Embryonic facial prominence (tissue), 1 donor: Measurements from ENCODE around the gene DNAJC11.
"Not testable (repeated sequence)": the region's sequence is repeated elsewhere in the genome, so short reads cannot be mapped to it uniquely, and the experiment has no call there.

Experiments used
- DNase-seq: peaks from one replicate; pipeline ENCODE4 v3.0.0-alpha.2; 2016; ENCODE audit errors: extremely low spot score

The DNAJC11 gene

DNA sequence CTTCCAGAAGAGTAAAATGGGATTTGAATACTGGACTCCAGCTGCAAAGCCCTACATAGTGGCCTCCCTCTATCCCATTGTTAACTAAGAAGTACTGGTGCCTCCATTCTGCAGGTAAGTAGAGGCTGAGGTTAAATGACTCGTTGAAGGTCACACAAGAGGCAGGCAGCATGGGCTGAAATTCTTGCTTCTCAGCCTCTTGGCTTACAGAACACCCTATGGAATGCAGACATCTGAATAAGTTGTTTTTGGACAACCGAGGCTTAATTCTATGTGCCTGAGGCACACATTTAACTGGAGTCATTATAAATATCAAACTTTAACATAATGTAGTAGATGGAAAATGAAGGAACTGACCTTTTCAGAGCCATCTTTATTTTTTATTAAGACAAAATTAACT is 5.7 kb downstream of the DNAJC11 start:
- no peak for DNase-seq

DNA sequence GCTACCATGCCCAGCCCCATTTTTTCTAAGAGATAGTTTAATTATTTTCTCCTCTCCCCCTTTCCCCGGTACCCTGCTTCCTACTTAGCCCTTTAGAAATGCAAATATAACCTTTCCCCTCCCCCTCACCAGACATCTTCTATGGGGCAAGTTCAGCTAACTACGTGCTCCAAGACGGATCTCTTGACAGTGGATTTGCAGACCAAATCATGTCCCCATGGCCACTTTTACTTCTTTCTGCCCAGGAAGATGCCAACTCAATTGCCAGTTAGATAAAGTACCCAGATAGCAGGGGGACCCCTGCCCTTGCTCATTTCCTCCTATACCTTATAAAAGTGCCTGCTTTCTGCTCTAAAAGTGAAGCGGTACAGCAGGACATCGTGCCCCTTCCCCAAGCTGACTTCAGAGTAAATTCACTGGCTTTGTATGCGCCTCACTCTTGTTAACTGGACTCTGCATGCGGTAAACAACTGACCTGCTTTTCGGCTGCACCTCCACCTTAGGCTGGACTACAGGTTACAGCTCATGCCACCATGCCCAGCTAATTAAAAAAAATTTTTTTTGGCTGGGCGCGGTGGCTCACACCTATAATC is 7.4 kb downstream of the DNAJC11 start:
- DNase-seq, result no peak

DNA sequence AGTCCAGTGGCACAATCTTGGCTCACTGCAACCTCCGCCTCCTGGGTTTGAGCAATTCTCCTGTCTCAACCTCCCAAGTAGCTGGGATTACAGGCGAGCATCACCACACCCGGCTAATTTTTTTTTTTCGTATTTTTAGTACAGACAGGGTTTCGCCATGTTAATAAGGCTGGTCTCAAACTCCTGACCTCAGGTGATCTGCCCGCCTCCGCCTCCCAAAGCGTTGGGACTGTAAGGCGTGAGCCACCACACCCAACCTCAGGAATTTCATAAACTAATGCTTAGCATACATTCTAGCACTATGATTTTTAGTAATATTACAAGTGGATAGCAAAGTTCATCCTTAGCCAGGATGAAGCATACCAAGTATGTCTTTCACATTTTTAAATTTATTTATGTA is 8.7 kb downstream of the DNAJC11 start:
- no peak for DNase-seq

DNA sequence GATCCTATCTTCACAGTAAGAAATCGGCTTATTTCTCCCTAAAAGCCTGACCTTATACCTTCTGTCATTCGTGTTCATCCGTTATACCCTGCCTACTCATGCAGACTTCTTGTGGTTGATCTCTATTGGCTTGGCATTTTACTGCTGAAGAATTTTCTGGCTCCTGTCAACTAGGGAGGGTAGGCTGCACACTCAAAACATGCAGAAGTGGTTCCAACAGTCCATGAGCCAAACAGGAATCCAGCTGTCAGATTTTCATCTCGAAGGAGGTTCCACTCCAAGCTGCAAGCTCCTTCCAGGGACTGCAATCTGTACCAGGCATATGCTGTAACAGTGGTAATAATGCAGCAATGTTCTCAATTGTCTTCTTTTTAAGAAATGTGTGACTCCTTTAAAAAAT is 10.1 kb downstream of the DNAJC11 start:
- no peak for DNase-seq

DNA sequence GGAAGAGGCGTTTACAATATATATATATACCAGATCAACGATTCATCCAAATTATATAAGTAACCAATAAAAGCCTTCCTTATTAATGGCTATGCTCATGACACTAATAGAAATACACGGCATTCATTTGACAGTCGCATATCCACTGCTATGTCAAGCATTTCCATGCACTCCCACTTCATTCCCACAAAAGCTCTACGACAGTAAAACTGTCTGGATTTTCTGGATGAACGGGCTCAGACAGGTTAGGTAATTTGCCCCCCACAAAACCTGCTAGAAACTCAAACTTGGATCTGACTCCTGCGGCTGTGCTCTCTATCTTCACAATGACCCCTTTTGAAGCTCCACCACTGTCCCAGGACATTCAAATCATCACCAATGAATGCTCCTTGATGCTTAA is 11.4 kb downstream of the DNAJC11 start:
- no peak for DNase-seq

DNA sequence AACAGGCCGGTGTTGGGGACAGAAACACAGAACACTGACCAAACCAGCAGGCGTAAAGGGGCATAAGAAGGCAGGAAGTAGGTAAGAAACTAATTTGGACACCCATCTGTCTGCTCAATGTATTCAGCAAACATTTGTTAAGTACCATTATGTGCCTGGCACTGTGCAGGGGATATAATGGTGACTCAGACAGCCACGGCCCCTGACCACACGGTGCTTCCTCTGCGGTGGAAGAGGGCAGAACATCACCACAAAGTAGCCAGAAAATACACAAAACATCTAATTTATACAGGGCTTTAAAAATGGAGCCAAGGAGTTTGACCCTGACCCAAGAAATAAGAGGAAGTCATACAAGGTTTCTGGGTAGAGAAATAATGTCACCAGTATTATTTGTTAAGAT is 12.9 kb downstream of the DNAJC11 start:
- no peak for DNase-seq

DNA sequence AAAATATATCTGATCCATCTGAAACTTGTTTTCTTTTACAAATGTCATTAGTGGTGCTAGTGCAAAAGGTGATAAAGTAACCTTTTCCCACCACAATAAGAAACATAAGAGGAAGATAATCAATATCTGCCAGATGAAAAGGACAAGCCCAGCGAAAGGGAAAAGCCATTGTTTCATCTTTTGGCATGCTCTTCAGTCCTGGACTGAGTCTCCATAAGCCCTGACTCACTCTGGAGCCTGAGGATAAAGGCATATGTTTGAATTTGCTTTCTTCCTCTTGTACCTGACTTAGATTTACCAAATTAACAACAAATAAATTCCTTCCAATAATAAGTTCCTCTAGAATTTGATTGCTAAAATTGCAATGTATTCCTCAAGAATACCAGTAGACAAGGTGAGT is 13.6 kb downstream of the DNAJC11 start:
- DNase-seq, result no peak

DNA sequence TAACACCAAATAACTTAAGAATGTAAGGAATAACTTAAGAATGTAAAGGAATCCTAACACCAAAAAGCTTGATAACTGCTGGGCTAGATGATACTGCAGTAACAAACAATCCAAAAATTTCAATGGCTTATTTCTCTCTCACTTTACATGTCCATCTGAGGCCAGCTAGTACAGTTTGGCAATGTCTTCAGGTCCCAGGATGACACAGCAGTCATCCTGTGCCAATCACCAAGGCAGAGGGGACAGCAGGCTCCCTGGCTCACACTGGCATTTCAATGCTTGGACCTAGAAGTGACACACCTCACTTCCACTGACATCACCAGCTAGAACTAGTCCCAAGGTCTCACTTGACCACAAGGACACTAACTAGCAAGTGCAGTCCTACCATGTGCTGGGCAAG is 15.3 kb downstream of the DNAJC11 start:
- DNase-seq, result no peak

DNA sequence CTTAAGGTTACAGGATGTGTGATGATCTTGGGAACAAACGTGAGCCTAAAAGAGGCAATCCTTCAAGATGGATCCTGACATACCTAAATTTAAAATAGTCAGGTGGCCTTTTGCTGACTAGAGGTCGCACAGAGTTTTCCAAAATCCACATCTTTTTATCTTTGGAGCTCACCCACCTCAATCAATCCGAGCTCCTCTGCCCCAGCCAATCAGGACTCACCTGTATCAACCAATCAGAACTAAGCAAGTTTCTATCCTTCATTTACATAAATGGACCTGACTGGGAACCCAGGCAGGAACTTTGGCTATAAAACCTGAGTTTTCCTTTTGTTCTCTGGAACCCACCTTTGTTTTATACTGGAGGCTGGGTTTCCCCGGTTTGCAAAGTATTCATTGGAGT is 16.2 kb downstream of the DNAJC11 start:
- no peak for DNase-seq

DNA sequence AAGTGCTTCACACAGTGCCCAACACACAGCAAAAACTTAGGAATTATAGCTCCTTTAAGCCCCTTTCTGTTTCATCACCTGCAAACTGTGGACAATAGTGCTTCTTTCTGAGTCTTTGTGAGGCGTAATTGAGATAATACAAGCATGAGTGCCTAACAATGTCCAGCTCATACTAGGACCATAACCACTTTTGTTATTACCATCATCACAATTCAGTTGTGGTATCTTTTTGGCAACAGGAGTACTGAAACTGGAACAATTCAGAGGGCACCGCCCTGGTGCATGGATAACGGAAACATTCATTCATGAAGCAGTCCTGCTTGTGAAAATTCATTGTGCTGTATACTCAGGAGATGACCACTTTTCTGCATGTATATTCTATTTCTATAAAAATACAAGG is 18.2 kb downstream of the DNAJC11 start:
- DNase-seq, result no peak

DNA sequence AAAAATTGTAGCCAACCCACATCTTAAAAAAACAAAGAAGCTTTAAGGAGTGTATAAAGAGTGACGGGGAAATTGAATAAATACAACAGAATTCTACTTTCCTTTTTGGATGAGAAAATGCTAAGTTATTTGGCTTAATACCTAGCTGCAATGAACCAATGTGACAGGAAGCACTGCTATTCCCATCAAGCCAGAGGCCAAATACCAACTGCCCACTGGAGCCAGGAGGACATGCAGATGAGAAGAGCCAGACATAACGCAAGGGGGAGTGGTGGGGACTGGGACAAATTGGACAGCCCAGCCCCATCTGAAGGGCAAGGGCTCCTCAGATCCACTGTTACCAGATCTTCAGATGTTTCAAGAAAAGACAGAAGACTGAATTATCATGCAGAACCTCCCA is 25.7 kb downstream of the DNAJC11 start:
- DNase-seq, result no peak

DNA sequence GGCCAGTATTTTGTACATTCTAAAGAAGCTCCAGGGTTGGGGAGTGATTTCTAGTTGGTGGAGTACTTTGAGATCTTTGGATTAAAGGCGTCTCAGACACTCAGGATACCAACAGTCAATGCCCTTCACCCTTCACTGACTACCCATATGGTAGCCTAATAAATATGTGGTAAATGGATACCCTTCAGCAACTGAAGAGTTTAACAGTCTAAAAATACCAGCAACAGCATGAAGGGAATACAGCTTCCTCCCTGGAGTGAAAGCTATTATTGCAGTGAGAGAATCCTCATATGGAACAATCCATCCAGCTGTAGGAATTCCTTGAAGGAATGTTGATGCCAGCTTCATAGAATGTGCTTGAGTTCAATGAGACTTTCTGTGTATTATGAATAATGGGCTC is 26.8 kb downstream of the DNAJC11 start:
- no peak for DNase-seq

DNA sequence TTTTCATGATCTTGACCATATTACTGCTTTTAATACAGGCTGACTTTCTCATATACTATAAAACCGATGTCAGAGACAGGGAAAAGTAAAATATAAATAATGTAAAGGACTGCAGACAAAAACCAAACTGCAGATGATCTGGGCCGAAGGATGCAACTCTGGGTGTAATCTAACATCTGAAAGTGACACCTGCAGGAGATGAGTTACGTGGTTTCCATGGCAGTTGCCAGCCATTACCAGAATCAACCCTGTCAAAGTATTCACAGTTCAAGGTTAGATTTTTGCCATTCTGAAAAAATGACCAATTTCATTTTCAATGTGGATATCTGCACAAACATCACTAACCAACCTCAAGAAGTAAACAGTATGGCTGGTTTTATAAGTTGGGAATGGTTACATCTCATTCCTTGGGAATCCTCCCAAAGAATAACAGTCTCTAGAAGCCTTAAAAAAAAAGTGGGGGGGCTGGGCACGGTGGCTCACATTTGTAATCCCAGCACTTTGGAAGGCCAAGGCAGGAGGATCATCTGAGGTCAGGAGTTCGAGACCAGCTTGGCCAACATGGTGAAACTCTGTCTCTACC is 27.7 kb downstream of the DNAJC11 start:
- DNase-seq, result no peak

DNA sequence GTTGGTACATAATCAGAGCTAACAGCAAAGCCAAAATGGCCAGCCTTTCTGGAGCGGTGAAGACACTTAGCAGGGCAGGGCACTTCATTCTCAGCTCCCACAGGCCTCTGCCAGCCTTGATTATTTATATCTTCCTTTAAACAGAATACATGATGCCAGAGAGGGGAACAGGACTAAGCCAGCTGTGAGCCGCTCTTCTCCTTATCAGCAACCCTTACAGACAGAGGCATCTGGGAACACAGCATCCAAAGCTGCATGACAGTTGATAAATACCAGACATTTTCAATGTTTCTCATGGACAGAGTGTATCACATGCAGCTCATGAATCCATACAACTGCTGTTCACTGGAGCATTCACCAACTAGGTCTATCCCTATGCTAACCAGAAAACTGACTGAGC is 29.1 kb downstream of the DNAJC11 start:
- DNase-seq, result no peak

DNA sequence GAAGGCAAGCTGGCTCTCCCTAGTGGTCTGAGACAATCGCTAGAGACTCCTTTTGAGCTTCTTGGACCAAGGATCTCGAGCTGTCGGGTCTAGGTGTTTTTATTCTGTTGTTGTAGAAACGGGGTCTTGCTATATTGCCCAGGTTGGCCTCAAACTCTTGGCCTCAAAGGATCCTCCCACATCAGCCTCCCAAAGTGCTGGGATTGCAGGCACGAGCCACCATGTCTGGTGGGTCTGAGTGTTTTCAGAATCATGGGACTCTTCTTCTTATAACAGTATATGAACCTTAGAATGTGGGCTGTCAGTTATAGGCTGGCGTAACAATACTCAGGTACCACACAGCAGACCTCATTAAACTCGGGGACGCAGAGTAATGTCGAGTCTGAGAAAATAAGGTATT is 33.1 kb downstream of the DNAJC11 start:
- no peak for DNase-seq

DNA sequence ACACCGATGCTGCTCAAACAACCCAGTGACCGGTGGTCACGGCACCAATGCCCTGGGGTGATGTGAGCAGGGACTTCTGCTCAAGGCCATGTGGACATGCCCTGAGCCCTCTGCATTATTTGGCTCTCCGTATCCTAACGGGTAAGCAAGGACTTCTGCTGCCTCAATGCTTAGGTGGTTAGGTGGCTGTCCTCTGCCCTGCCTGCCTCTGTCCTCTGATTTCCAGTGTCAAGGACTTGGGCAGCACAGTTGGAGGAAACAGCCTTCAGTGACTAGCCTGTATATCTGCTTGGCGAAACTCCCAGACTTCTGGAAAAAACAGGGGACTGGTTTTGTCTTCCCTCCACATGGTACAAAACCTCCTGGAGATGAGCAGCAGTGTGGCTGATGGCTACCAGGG is 34.5 kb downstream of the DNAJC11 start:
- DNase-seq, result no peak

DNA sequence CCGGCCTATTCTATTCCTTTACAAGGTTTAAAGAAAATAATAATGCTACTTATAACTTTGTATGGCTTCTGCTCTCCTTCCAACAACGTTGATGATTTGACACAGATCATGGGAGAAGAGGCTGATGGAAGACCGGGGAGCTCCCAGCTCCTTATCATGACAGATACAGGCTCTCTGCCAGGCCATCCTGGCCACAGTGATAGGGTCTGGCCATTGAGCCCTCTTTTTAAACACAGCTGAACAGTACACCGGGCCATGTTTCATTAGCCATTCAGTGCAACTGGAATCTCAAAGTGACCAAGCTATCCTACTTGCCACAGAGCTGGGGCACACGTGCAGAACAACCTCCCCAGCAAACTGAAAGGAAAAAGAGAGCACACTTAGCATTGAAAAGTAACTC is 34.9 kb downstream of the DNAJC11 start:
- DNase-seq, result no peak

DNA sequence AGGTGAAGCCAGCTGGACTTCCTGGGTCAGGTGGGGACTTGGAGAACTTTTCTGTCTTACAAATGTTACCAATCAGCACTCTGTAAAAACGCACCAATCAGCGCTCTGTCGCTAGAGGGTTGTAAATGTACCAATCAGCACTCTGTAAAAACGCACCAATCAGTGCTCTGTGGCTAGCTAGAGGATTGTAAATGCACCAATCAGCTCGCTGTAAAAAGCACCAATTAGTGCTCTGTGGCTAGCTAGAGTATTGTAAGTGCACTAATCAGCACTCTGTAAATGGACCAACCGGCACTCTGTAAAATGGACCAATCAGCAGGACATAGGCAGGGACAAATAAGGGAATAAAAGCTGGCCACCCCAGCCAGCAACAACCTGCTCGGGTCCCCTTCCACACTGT is 39.1 kb downstream of the DNAJC11 start:
- not testable (repeated sequence) for DNase-seq

DNA sequence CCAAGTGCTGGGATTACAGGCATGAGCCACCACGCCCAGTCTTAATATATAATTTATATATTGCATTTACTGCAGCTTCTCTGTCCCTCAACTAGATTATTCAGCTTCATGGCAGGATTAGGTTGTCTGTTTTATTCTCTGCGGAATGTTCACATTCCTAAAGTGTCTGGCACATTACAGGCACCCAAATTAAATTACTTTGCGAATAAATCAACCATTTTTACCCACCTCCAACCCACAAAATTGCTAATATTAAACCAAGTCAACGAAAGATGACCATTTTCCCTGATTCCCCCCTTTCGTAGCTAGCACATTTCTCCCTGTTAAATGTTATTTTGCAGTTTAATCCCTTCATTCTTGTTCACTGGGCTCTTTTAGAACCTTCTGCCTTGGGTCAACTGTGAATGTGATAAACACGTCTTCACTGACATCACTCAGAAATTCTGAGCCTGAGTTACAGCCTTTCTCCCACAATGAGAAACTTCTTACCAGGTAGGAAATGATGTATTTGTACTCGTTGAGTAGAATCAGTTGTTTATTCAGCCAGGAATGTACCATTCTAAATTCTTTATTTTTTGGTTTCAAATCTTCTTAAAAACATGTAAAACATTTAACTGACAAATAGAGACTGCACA is 41.1 kb downstream of the DNAJC11 start:
- DNase-seq, result no peak

DNA sequence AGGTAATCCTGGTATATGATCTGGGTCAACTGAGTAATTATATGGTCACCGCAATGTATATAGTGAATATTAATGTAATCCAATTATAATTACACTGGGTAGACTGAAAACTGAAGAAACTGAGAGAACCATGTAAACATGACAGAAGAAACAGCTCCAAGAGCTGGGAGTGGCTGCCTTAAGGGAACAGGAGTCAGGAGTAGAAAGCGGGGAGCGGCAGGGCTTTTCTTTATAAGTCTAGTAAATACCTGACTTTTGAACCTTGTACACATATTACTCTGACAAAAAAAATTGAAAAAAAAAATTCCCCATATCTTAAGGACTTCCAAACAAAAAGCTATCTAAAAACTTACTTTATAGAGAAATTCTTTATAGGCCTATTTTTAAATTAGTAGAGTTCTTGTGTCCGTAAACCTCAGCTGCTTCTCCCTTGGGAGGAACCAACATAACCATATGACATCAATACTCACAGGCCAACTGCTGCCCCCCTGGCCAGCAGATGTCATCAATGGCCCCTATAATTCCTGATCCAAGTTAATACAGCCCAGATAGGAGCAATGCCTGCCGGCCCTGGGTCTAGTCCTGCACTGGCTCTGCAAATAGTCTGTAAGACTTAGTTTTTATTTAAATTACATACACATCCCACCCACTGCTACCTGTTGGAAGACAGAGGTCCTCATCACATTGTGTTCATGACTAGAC is 43.1 kb downstream of the DNAJC11 start:
- DNase-seq, result no peak

DNA sequence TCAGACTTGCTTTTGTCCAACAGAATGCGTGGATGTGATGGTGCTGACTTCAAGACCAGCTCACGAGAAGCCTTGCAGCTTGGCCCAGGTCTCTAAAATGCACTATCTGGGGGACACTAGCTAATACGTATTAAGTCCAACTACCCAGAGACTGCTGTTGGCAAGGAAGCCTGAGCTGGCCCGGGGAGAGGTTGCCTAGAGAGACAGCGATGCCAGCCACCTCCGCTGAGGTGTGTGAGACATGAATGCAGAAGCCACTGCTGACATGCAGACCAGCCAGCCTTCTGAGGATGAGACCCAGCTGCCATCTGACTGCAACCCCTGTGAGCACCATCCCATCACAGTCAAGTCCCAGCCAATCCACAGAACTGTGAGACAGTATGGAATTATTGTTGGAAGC is 44.5 kb downstream of the DNAJC11 start:
- no peak for DNase-seq

DNA sequence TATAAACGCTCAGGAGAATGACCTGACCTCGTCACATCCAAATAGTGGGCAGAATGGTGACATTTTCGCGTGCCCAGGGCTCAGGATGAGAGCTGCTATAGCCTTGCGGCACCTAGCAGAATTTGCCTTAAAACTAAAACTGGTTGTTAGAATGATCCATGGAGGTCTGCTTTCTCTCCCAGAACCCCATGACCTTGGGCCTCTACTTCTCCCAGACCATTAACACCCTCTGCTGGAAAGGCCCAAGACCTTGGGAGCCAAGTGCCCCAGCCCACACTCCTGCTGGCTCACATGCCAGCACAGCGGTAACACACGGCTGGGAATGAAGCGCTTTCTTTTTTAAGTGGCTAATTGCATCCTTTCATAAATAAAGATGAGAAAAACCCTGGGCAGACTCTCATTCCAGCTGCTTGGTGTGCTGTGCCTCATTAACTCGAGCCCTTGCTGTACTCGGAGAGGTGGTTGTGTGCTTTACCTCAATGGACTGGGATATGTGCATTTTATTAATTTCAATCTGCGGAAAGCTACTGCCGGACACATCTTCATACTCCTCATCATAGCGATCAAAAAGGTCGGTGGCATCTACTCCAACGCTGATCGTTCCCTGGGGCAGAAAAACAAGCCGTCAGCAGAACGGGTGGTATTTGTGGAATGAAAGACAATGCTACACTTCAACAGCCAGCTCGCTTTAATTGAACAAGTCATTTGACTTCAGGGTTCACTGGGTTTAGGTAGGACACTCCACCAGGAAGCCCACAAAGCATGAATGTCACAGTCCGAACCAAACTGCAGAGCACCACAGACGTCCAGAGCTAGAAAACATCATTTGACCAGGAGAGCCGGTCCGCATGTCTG is 48.0 kb downstream of the DNAJC11 start:
- no peak for DNase-seq
